Dermis blood vessel endothelial cell (primary cell): ENCODE measurements around the gene GGA2. TPM values are rescaled to one million over a fixed set of nuclear protein-coding genes. Genes with fewer than 3 reads are reported as not detected.

Experiments
- total RNA-seq: library from RNA; depleted of rRNA; stranded (reverse); fragments of >200 nt; gene quantifications from 2 replicates; pipeline ENCODE4 v1.2.3, GENCODE V29; 2014

Gene GGA2
- total RNA-seq, 1 donor from 2014 or later, result 41.4 TPM

Other genes with a start within 250 kb of the GGA2 start
- gene SCNN1B, start 208.2 kb downstream of the GGA2 start, total RNA-seq, result 10.4 and 24.2 TPM in 2 replicates
- 13.4 and 16.5 TPM in 2 replicates for gene COG7, start 57.3 kb downstream of the GGA2 start, total RNA-seq
- 27.4 and 36.1 TPM in 2 replicates for gene EARS2, start 46.9 kb upstream of the GGA2 start, total RNA-seq
- 105 and 132 TPM in 2 replicates for gene UBFD1, start 47.2 kb upstream of the GGA2 start, total RNA-seq
- gene NDUFAB1, start 85.8 kb upstream of the GGA2 start, total RNA-seq, result 83.2 and 90.0 TPM in 2 replicates
- gene PALB2, start 130.8 kb upstream of the GGA2 start, total RNA-seq, result 7.5 and 9.4 TPM in 2 replicates
- gene DCTN5, start 131.0 kb upstream of the GGA2 start, total RNA-seq, result 81.2 and 93.4 TPM in 2 replicates
- gene PLK1, start 168.4 kb upstream of the GGA2 start, total RNA-seq, result 6.3 and 51.6 TPM in 2 replicates
- gene ERN2, start 202.7 kb upstream of the GGA2 start, total RNA-seq, result not detected in 2 replicates
- not detected in 2 replicates for gene CHP2, start 244.5 kb upstream of the GGA2 start, total RNA-seq